Nephron (organoid): Measurements from ENCODE around the gene NUPR2.
"Not testable (repeated sequence)": the region's sequence is repeated elsewhere in the genome, so short reads cannot be mapped to it uniquely, and the experiment has no call there.

Experiments
- H3K27ac Mint-ChIP-seq, 3 experiments: 2 replicates each; pipeline ENCODE4 v1.8.0; 2020; ENCODE audit warnings: mixed read lengths in 3 of 3, mild to moderate bottlenecking in 2 of 3, moderate library complexity in 1 of 3
- H3K27me3 Mint-ChIP-seq: 2 replicates; pipeline ENCODE4 v1.8.0; 2021; ENCODE audit warnings: low read depth, mild to moderate bottlenecking, moderate library complexity, mixed read lengths
- H3K36me3 Mint-ChIP-seq: 2 replicates; pipeline ENCODE4 v1.8.0; 2020; ENCODE audit warnings: low read depth, mixed read lengths
- H3K4me1 Mint-ChIP-seq: 2 replicates; pipeline ENCODE4 v1.8.0; 2020; ENCODE audit warnings: mixed read lengths
- H3K4me3 Mint-ChIP-seq, 3 experiments: 2 replicates each; pipeline ENCODE4 v1.8.0; 2020; ENCODE audit warnings: mild to moderate bottlenecking in 3 of 3, mixed read lengths in 3 of 3, moderate library complexity in 2 of 3
- H3K9me3 Mint-ChIP-seq: 2 replicates; pipeline ENCODE4 v1.8.0; 2020; ENCODE audit warnings: mixed read lengths
- CTCF ChIP-seq, 3 experiments: fragments of 200-600 bp; sonication (generic); IDR thresholded peaks; one replicate each; pipeline ENCODE4 v1.5.0; 2021; ENCODE audit warnings: antibody characterized with exemption in 3 of 3; ENCODE audit not compliant: unreplicated experiment in 3 of 3

The NUPR2 gene

GRCh38 chr7:56115852-56116538 lies at the start of gene NUPR2:
Gene NUPR2 (minus strand): TSS chr7:56116417. CDS start chr7:56116314, 103 bp downstream.
- TF ChIP-seq CTCF (IDR thresholded peaks at IDR 0.05; ENCODE audit: unreplicated experiment in 3 of 3) = no peak
- Mint-ChIP-seq H3K27me3 (no peaks in the 10 kb centered on the region), H3K9me3 (peaks cover 14% of the 10 kb centered on the region), H3K4me1 (no peaks in the 10 kb centered on the region), H3K4me3 (no peak within 1 kb of the TSS), H3K27ac (no peak within 1 kb of the TSS), H3K36me3 (no peaks in the 10 kb centered on the region)

- no peak for TF ChIP-seq CTCF (IDR thresholded peaks at IDR 0.05; ENCODE audit: unreplicated experiment in 3 of 3)
- Mint-ChIP-seq H3K36me3 (peaks cover 6% of the 10 kb centered on the region), H3K9me3 (peaks cover 57% of the 10 kb centered on the region)
These were observed 41.1 kb upstream of the NUPR2 start for GRCh38 chr7:56157238-56157790.

GRCh38 chr7:56131062-56131461 lies 14.8 kb upstream of the NUPR2 start:
- H3K36me3 Mint-ChIP-seq, H3K27ac Mint-ChIP-seq, H3K27me3 Mint-ChIP-seq, H3K4me1 Mint-ChIP-seq, H3K4me3 Mint-ChIP-seq: not testable (repeated sequence)
- H3K9me3 Mint-ChIP-seq = peaks cover 16% of the 10 kb centered on the region

More at GRCh38 chr7:56157238-56157790, 41.1 kb upstream of the NUPR2 start:
- no peaks in the 10 kb centered on the region for H3K4me1 Mint-ChIP-seq
- H3K27me3 Mint-ChIP-seq = no peaks in the 10 kb centered on the region
- no peak overlapping the region for H3K27ac Mint-ChIP-seq
- no peak overlapping the region for H3K4me3 Mint-ChIP-seq

- no peak for TF ChIP-seq CTCF (IDR thresholded peaks at IDR 0.05; ENCODE audit: unreplicated experiment in 3 of 3)
- no peaks in the 10 kb centered on the region for H3K36me3 Mint-ChIP-seq
- no peak overlapping the region for H3K4me3 Mint-ChIP-seq
- no peaks in the 10 kb centered on the region for H3K4me1 Mint-ChIP-seq
- H3K27me3 Mint-ChIP-seq = no peaks in the 10 kb centered on the region
- H3K27ac Mint-ChIP-seq = no peak overlapping the region
- H3K9me3 Mint-ChIP-seq = peaks cover 13% of the 10 kb centered on the region
These were observed 11.2 kb upstream of the NUPR2 start for GRCh38 chr7:56127241-56127975.

GRCh38 chr7:56125831-56126230 lies 9.6 kb upstream of the NUPR2 start:
- no peaks in the 10 kb centered on the region for H3K36me3 Mint-ChIP-seq
- peaks cover 20% of the 10 kb centered on the region for H3K9me3 Mint-ChIP-seq
- no peak overlapping the region for H3K27ac Mint-ChIP-seq
- H3K4me3 Mint-ChIP-seq = no peak overlapping the region
- no peaks in the 10 kb centered on the region for H3K4me1 Mint-ChIP-seq
- H3K27me3 Mint-ChIP-seq = no peaks in the 10 kb centered on the region
- TF ChIP-seq CTCF (IDR thresholded peaks at IDR 0.05; ENCODE audit: unreplicated experiment in 3 of 3) = no peak

- Mint-ChIP-seq H3K36me3 (no peaks in the 10 kb centered on the region), H3K4me1 (no peaks in the 10 kb centered on the region), H3K27me3 (no peaks in the 10 kb centered on the region), H3K9me3 (peaks cover 25% of the 10 kb centered on the region), H3K27ac (no peak overlapping the region), H3K4me3 (no peak overlapping the region)
- TF ChIP-seq CTCF (IDR thresholded peaks at IDR 0.05; ENCODE audit: unreplicated experiment in 3 of 3) = no peak
These were observed 8.8 kb upstream of the NUPR2 start for GRCh38 chr7:56124981-56125380.
